Measurements from ENCODE around the gene SELENOI.
"Not testable (repeated sequence)": the region's sequence is repeated elsewhere in the genome, so short reads cannot be mapped to it uniquely, and the experiment has no call there.

Gene SELENOI

GRCh38 chr2:26325851-26326250 lies 20.1 kb upstream of the SELENOI start:
- POLR2A ChIA-PET, result no interaction called here
- DNase-seq (ENCODE audit: extremely low spot score), result no peak
- CTCF ChIA-PET, result interaction anchor here (1.2 kb wide), 1 partner anchor 9 kb away, joined by 3 read pairs; no protein-coding TSS in a partner anchor
- TF ChIP-seq CTCF (IDR thresholded peaks at IDR 0.05; ENCODE audit: control extremely low read depth, extremely low read depth, low read depth, missing control alignments), result no peak

- ChIA-PET CTCF (interaction anchor here (1.2 kb wide), 1 partner anchor 9 kb away, joined by 3 read pairs; no protein-coding TSS in a partner anchor), POLR2A (no interaction called here)
Observed at GRCh38 chr2:26326514-26326913, 19.4 kb upstream of the SELENOI start.

GRCh38 chr2:26327291-26328272 lies 18.4 kb upstream of the SELENOI start:
- CTCF ChIA-PET, result interaction anchor here (0.8 to 1.4 kb wide), 3 partner anchors 9 to 71 kb away, joined by 3 read pairs; no protein-coding TSS in a partner anchor
- POLR2A ChIA-PET, result no interaction called here
- TF ChIP-seq CTCF (IDR thresholded peaks at IDR 0.05; ENCODE audit: control extremely low read depth, extremely low read depth, low read depth, missing control alignments), result no peak
- no peak for DNase-seq (ENCODE audit: extremely low spot score)

More at GRCh38 chr2:26326514-26326913, 19.4 kb upstream of the SELENOI start:
- no peak for TF ChIP-seq CTCF (IDR thresholded peaks at IDR 0.05; ENCODE audit: control extremely low read depth, extremely low read depth, low read depth, missing control alignments)
- DNase-seq (ENCODE audit: extremely low spot score), result no peak

- CTCF ChIA-PET, result interaction anchor here (1.4 to 3.4 kb wide), 6 partner anchors 9 to 445 kb away, joined by 3 to 24 read pairs (median 8); partner anchors contain the start of genes ADGRF3 and SELENOI
- POLR2A ChIA-PET; DNase-seq (ENCODE audit: extremely low spot score): not testable (repeated sequence)
Observed at GRCh38 chr2:26329083-26329482, 16.9 kb upstream of the SELENOI start.

- peak; percentile 93 for TF ChIP-seq CTCF (IDR thresholded peaks at IDR 0.05; ENCODE audit: control extremely low read depth, extremely low read depth, low read depth, missing control alignments)
- ChIA-PET POLR2A (no interaction called here), CTCF (interaction anchor here (0.6 to 3.4 kb wide), 14 partner anchors 10 to 446 kb away, joined by 3 to 24 read pairs (median 4); partner anchors contain the start of genes ADGRF3 and SELENOI)
- DNase-seq (ENCODE audit: extremely low spot score), result peak; percentile 81
Observed at GRCh38 chr2:26330114-26330549, 15.8 kb upstream of the SELENOI start.

- ChIA-PET CTCF (interaction anchor here (0.6 to 3.4 kb wide), 20 partner anchors 11 to 447 kb away, joined by 3 to 24 read pairs (median 3); partner anchors contain the start of genes ADGRF3, HADHA and SELENOI), POLR2A (no interaction called here)
- no peak for DNase-seq (ENCODE audit: extremely low spot score)
- TF ChIP-seq CTCF (IDR thresholded peaks at IDR 0.05; ENCODE audit: control extremely low read depth, extremely low read depth, low read depth, missing control alignments), result no peak
Observed at GRCh38 chr2:26330604-26331003, 15.3 kb upstream of the SELENOI start.

- POLR2A ChIA-PET; DNase-seq (ENCODE audit: extremely low spot score): not testable (repeated sequence)
- CTCF ChIA-PET, result interaction anchor here (0.9 to 3.4 kb wide), 13 partner anchors 11 to 340 kb away, joined by 3 to 24 read pairs (median 3); partner anchors contain the start of genes ADGRF3, HADHA and SELENOI
Observed at GRCh38 chr2:26331321-26331720, 14.6 kb upstream of the SELENOI start.

Measured in GM10248 (cell line).